ENCODE measurements around the gene INAFM1.

The INAFM1 gene

DNA sequence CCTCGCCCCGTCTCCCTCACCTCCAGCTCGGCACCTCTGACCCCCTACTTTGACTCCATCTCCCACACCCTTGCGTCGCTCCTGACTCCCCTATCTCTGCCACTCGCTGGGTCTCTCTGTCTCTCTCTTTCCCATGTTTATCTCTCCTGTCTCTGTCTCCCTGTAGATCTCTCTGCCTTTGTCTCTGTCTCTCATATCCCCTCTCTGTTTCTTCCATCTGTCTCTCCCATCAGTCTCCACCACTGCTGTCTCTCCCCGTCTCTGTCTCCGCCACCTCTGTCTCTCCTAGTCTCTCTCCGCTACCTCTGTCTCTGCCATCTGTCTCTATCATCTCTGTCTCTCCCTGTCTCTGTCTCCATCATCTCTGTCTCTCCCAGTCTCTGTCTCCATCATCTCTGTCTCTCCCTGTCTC, 31.3 kb upstream of the INAFM1 start (continued):
- TF ChIP-seq TRIM28 (IDR thresholded peaks at IDR 0.05; ENCODE audit: borderline replicate concordance, low read length) = no peak
- TF ChIP-seq ZNF292 (tag by site-specific recombination; IDR thresholded peaks at IDR 0.05; ENCODE audit: borderline replicate concordance, low read depth) = no peak
- TF ChIP-seq GFI1B (tag by site-specific recombination; IDR thresholded peaks at IDR 0.05) = no peak
- TF ChIP-seq ZBTB21 (tag by site-specific recombination; IDR thresholded peaks at IDR 0.05) = no peak
- TF ChIP-seq ZNF416 (tag by site-specific recombination; IDR thresholded peaks at IDR 0.05) = no peak
- TF ChIP-seq ZNF544 (tag by site-specific recombination; IDR thresholded peaks at IDR 0.05) = no peak
- TF ChIP-seq ZNF548 (tag by site-specific recombination; IDR thresholded peaks at IDR 0.05) = no peak
- TF ChIP-seq GLIS1 (tag by site-specific recombination; IDR thresholded peaks at IDR 0.05) = peak; percentile 69
- TF ChIP-seq WT1 (tag by site-specific recombination; IDR thresholded peaks at IDR 0.05) = no peak
- TF ChIP-seq, protein P1, sequence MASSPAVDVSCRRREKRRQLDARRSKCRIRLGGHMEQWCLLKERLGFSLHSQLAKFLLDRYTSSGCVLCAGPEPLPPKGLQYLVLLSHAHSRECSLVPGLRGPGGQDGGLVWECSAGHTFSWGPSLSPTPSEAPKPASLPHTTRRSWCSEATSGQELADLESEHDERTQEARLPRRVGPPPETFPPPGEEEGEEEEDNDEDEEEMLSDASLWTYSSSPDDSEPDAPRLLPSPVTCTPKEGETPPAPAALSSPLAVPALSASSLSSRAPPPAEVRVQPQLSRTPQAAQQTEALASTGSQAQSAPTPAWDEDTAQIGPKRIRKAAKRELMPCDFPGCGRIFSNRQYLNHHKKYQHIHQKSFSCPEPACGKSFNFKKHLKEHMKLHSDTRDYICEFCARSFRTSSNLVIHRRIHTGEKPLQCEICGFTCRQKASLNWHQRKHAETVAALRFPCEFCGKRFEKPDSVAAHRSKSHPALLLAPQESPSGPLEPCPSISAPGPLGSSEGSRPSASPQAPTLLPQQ (tag by site-specific recombination; IDR thresholded peaks at IDR 0.05) = no peak
- no peak for TF ChIP-seq SP7 (tag by site-specific recombination; IDR thresholded peaks at IDR 0.05)
- TF ChIP-seq, protein P2, sequence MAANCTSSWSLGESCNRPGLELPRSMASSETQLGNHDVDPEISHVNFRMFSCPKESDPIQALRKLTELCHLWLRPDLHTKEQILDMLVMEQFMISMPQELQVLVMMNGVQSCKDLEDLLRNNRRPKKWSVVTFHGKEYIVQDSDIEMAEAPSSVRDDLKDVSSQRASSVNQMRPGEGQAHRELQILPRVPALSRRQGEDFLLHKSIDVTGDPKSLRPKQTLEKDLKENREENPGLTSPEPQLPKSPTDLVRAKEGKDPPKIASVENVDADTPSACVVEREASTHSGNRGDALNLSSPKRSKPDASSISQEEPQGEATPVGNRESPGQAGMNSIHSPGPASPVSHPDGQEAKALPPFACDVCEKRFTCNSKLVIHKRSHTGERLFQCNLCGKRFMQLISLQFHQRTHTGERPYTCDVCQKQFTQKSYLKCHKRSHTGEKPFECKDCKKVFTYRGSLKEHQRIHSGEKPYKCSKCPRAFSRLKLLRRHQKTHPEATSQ (tag by site-specific recombination; IDR thresholded peaks at IDR 0.05) = no peak
- no peak for TF ChIP-seq ZNF426 (tag by site-specific recombination; IDR thresholded peaks at IDR 0.05)
- TF ChIP-seq, protein P3, sequence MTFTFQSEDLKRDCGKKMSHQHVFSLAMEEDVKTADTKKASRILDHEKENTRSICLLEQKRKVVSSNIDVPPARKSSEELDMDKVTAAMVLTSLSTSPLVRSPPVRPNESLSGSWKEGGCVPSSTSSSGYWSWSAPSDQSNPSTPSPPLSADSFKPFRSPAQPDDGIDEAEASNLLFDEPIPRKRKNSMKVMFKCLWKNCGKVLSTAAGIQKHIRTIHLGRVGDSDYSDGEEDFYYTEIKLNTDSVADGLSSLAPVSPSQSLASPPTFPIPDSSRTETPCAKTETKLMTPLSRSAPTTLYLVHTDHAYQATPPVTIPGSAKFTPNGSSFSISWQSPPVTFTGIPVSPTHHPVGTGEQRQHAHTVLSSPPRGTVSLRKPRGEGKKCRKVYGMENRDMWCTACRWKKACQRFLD (tag by site-specific recombination; IDR thresholded peaks at IDR 0.05) = no peak
- TF ChIP-seq ZSCAN23 (tag by site-specific recombination; IDR thresholded peaks at IDR 0.05) = no peak
- TF ChIP-seq ZNF473 (tag by site-specific recombination; IDR thresholded peaks at IDR 0.05) = no peak
- TF ChIP-seq, protein P4, sequence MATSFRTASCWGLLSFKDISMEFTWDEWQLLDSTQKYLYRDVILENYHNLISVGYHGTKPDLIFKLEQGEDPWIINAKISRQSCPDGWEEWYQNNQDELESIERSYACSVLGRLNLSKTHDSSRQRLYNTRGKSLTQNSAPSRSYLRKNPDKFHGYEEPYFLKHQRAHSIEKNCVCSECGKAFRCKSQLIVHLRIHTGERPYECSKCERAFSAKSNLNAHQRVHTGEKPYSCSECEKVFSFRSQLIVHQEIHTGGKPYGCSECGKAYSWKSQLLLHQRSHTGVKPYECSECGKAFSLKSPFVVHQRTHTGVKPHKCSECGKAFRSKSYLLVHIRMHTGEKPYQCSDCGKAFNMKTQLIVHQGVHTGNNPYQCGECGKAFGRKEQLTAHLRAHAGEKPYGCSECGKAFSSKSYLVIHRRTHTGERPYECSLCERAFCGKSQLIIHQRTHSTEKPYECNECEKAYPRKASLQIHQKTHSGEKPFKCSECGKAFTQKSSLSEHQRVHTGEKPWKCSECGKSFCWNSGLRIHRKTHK (tag by site-specific recombination; IDR thresholded peaks at IDR 0.05) = no peak
- no peak for TF ChIP-seq ZNF791 (tag by site-specific recombination; IDR thresholded peaks at IDR 0.05)

DNA sequence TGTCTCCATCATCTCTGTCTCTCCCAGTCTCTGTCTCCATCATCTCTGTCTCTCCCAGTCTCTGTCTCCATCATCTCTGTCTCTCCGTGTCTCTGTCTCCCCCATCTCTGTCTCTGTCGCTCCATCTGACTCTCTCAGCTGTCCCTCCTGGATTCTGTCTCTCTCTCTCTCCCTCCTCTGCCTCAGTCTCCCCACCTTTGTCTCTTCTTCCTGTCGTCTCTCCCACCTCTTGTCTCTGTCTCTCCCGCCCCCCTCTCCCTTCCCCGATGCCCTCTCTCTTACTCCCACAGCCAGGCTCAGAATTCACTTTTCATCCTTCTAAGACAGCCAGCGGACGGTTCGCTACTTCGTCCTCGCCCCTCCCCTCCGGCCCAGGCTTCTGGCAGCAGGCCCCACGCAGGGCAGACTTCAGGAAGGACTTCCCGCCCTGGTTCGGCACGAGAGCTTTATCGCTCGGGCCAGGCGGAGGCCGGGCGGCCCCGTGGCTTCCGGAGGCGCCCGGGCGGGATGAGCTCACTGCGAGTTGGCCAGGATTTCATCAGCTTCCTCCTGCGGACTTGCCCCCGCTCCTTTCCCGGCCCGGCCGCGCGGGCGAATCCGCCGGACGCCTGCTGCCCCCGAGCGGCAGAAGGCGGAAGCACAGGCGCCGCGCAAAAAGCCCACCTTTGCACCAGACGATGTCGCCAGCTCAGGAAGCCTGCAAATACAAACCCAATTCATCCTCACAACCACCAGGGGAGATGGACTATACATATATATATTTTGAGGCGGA, 30.7 kb upstream of the INAFM1 start:
- peak overlapping the region; percentile 19 for H3K4me3 ChIP-seq (ENCODE audit: low read depth, low read length)
- no peaks in the 10 kb centered on the region for H3K9me3 ChIP-seq (ENCODE audit: control insufficient read depth, insufficient read depth, low read depth, low read length)
- CTCF ChIA-PET = interaction anchor here (0.6 to 6.8 kb wide), 48 partner anchors 9 to 622 kb away, joined by 3 to 316 read pairs (median 4); partner anchors contain the start of genes CCDC9, INAFM1, SAE1 and ZC3H4
- peaks cover 7% of the 10 kb centered on the region for H3K4me1 ChIP-seq (ENCODE audit: control insufficient read depth, insufficient read depth, low read length)
- POLR2A ChIA-PET = interaction anchor here (0.5 to 3.3 kb wide), 25 partner anchors 9 to 1461 kb away, joined by 3 to 112 read pairs (median 5); partner anchors contain the start of genes CCDC9, DMPK, INAFM1 and SAE1
- H3K27ac ChIP-seq (ENCODE audit: extremely low read depth, low read depth, low read length) = peak overlapping the region; percentile 65
- H3K36me3 ChIP-seq (ENCODE audit: control insufficient read depth in 2 of 2, insufficient read depth in 1 of 2, low read length in 2 of 2) = no peaks in the 10 kb centered on the region
- TF ChIP-seq, protein P5, sequence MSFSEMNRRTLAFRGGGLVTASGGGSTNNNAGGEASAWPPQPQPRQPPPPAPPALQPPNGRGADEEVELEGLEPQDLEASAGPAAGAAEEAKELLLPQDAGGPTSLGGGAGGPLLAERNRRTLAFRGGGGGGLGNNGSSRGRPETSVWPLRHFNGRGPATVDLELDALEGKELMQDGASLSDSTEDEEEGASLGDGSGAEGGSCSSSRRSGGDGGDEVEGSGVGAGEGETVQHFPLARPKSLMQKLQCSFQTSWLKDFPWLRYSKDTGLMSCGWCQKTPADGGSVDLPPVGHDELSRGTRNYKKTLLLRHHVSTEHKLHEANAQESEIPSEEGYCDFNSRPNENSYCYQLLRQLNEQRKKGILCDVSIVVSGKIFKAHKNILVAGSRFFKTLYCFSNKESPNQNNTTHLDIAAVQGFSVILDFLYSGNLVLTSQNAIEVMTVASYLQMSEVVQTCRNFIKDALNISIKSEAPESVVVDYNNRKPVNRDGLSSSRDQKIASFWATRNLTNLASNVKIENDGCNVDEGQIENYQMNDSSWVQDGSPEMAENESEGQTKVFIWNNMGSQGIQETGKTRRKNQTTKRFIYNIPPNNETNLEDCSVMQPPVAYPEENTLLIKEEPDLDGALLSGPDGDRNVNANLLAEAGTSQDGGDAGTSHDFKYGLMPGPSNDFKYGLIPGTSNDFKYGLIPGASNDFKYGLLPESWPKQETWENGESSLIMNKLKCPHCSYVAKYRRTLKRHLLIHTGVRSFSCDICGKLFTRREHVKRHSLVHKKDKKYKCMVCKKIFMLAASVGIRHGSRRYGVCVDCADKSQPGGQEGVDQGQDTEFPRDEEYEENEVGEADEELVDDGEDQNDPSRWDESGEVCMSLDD (tag by site-specific recombination; IDR thresholded peaks at IDR 0.05) = peak; percentile 89
- TF ChIP-seq, protein P6, sequence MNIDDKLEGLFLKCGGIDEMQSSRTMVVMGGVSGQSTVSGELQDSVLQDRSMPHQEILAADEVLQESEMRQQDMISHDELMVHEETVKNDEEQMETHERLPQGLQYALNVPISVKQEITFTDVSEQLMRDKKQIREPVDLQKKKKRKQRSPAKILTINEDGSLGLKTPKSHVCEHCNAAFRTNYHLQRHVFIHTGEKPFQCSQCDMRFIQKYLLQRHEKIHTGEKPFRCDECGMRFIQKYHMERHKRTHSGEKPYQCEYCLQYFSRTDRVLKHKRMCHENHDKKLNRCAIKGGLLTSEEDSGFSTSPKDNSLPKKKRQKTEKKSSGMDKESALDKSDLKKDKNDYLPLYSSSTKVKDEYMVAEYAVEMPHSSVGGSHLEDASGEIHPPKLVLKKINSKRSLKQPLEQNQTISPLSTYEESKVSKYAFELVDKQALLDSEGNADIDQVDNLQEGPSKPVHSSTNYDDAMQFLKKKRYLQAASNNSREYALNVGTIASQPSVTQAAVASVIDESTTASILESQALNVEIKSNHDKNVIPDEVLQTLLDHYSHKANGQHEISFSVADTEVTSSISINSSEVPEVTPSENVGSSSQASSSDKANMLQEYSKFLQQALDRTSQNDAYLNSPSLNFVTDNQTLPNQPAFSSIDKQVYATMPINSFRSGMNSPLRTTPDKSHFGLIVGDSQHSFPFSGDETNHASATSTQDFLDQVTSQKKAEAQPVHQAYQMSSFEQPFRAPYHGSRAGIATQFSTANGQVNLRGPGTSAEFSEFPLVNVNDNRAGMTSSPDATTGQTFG (tag by site-specific recombination; IDR thresholded peaks at IDR 0.05; ENCODE audit: borderline replicate concordance) = 0 out of 2 replicates have a peak, but pooled peaks have one; percentile 11
- TF ChIP-seq ZSCAN23 (tag by site-specific recombination; IDR thresholded peaks at IDR 0.05) (0 out of 2 replicates have a peak, but pooled peaks have one; percentile 65), ZNF600 (tag by site-specific recombination; IDR thresholded peaks at IDR 0.05) (peak; percentile 64), ZSCAN30 (tag by site-specific recombination; IDR thresholded peaks at IDR 0.05) (peak; percentile 94; the same call in 1 of the 2 replicates), ZNF629 (tag by site-specific recombination; IDR thresholded peaks at IDR 0.05) (peak; percentile 85)
- TF ChIP-seq, protein P7, sequence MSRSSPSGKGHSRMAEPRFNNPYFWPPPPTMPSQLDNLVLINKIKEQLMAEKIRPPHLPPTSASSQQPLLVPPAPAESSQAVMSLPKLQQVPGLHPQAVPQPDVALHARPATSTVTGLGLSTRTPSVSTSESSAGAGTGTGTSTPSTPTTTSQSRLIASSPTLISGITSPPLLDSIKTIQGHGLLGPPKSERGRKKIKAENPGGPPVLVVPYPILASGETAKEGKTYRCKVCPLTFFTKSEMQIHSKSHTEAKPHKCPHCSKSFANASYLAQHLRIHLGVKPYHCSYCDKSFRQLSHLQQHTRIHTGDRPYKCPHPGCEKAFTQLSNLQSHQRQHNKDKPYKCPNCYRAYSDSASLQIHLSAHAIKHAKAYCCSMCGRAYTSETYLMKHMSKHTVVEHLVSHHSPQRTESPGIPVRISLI (tag by site-specific recombination; IDR thresholded peaks at IDR 0.05) = no peak
